ENCODE data around the gene KIAA0513. TPM values are rescaled to one million over a fixed set of nuclear protein-coding genes. Genes with fewer than 3 reads are reported as not detected.

Gene KIAA0513
- total RNA-seq, 1 experiment from 2014 or later = 8.7 TPM

DNA sequence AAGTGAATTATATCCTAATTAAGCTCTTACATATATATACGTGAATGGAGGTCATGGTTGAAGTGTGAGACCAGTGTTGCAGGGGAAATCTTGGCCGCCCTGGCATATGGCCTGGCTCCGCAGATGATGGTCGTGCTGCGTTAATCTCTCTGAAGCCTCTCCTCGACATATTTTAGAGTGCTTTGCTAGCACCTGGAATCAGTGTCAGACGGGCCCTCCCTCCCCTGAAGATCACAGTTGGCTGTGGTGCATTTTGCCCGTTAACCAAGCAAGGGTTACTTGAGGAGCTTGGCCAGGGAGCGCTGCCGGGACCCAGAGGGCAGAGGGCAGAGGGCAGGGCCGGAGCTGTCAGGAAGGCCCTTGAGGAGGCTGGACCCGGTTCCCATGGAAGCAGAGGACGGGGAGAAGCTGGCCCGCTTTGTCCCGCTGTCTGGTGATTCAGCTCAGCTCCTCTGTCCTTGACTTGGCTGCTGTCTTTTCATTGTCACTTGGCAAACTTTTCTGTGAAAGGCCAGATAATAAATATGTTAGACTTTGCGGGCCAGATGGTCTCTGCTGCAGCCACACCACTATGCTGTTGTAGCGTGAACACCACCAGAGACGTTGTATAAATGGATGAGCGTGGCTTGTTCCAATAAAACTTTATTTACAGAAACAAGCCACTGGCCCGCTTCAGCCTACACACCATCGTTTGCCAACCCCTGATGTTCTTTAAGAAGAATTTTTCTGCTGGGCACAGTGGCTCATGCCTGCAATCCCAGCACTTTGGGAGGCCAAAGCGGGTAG lies 52.4 kb downstream of the KIAA0513 start:
- ATAC-seq (no peak), DNase-seq (ENCODE audit: low read depth, low spot score) (no peak)
- H3K36me3 ChIP-seq (ENCODE audit: control insufficient read depth, insufficient read depth, low read length) = no peaks in the 10 kb centered on the region
- intact Hi-C loops (cut with micrococcal nuclease; ENCODE audit: unreplicated experiment) (no loop called here), in situ Hi-C loops (cut with HindIII; ENCODE audit: low pct_unique_long_range_greater_than_20kb, low sequenced_read_pairs) (no loop called here)
- H3K4me3 ChIP-seq (ENCODE audit: low read depth in 2 of 2, low read length in 2 of 2) = no peak overlapping the region
- H3K4me1 ChIP-seq (ENCODE audit: control insufficient read depth, insufficient read depth, low read length) = no peaks in the 10 kb centered on the region
- ChIA-PET POLR2A (no interaction called here), CTCF (no interaction called here)
- no peaks in the 10 kb centered on the region for H3K9me3 ChIP-seq (ENCODE audit: control insufficient read depth, insufficient read depth, low read depth, low read length)
- no peaks in the 10 kb centered on the region for H3K27me3 ChIP-seq (ENCODE audit: control insufficient read depth, insufficient read depth, low read length)
- no peak overlapping the region for H3K27ac ChIP-seq (ENCODE audit: low read length)
- TF ChIP-seq POLR2AphosphoS5 (IDR thresholded peaks at IDR 0.05; ENCODE audit: low read depth, low read length) = no peak
- TF ChIP-seq, protein P1, sequence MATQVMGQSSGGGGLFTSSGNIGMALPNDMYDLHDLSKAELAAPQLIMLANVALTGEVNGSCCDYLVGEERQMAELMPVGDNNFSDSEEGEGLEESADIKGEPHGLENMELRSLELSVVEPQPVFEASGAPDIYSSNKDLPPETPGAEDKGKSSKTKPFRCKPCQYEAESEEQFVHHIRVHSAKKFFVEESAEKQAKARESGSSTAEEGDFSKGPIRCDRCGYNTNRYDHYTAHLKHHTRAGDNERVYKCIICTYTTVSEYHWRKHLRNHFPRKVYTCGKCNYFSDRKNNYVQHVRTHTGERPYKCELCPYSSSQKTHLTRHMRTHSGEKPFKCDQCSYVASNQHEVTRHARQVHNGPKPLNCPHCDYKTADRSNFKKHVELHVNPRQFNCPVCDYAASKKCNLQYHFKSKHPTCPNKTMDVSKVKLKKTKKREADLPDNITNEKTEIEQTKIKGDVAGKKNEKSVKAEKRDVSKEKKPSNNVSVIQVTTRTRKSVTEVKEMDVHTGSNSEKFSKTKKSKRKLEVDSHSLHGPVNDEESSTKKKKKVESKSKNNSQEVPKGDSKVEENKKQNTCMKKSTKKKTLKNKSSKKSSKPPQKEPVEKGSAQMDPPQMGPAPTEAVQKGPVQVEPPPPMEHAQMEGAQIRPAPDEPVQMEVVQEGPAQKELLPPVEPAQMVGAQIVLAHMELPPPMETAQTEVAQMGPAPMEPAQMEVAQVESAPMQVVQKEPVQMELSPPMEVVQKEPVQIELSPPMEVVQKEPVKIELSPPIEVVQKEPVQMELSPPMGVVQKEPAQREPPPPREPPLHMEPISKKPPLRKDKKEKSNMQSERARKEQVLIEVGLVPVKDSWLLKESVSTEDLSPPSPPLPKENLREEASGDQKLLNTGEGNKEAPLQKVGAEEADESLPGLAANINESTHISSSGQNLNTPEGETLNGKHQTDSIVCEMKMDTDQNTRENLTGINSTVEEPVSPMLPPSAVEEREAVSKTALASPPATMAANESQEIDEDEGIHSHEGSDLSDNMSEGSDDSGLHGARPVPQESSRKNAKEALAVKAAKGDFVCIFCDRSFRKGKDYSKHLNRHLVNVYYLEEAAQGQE (IDR thresholded peaks at IDR 0.05; ENCODE audit: insufficient read depth in 1 of 2, low read depth in 2 of 2, low read length in 1 of 2) = no peak
- TF ChIP-seq SIN3A (IDR thresholded peaks at IDR 0.05; ENCODE audit: borderline replicate concordance, insufficient read depth, low read depth, low read length) = no peak
- no peak for TF ChIP-seq TCF7L2 (IDR thresholded peaks at IDR 0.05; ENCODE audit: low read depth, low read length)
- TF ChIP-seq, protein P2, sequence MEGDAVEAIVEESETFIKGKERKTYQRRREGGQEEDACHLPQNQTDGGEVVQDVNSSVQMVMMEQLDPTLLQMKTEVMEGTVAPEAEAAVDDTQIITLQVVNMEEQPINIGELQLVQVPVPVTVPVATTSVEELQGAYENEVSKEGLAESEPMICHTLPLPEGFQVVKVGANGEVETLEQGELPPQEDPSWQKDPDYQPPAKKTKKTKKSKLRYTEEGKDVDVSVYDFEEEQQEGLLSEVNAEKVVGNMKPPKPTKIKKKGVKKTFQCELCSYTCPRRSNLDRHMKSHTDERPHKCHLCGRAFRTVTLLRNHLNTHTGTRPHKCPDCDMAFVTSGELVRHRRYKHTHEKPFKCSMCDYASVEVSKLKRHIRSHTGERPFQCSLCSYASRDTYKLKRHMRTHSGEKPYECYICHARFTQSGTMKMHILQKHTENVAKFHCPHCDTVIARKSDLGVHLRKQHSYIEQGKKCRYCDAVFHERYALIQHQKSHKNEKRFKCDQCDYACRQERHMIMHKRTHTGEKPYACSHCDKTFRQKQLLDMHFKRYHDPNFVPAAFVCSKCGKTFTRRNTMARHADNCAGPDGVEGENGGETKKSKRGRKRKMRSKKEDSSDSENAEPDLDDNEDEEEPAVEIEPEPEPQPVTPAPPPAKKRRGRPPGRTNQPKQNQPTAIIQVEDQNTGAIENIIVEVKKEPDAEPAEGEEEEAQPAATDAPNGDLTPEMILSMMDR (IDR thresholded peaks at IDR 0.05) = no peak
- BruUV-seq (replicated peaks) = no TSS peak

DNA sequence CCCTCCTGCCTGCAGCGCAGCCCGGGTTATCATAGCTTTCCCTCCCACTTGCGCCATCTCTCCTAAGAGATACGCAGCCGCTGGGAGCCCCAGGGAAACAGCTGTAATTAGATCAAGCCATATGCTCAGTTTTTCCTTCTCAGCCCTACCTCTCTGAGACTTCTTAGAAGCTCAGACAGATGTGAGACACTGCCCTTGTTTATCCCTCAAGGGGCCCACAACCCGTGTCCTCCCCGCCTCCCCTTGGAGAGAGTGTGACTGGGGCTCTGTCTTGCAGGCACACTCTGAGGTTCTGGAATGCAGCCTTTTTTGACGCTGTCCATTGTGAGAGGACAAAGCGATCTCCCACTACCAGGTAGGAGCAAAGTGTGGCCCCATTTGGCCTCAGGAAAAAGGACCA lies 53.4 kb downstream of the KIAA0513 start:
- H3K27me3 ChIP-seq (ENCODE audit: control insufficient read depth, insufficient read depth, low read length) = no peaks in the 10 kb centered on the region
- H3K4me3 ChIP-seq (ENCODE audit: low read depth in 2 of 2, low read length in 2 of 2) = no peak overlapping the region
- H3K27ac ChIP-seq (ENCODE audit: low read length) = no peak overlapping the region
- H3K4me1 ChIP-seq (ENCODE audit: control insufficient read depth, insufficient read depth, low read length) = no peaks in the 10 kb centered on the region
- no peaks in the 10 kb centered on the region for H3K36me3 ChIP-seq (ENCODE audit: control insufficient read depth, insufficient read depth, low read length)
- H3K9me3 ChIP-seq (ENCODE audit: control insufficient read depth, insufficient read depth, low read depth, low read length) = no peaks in the 10 kb centered on the region
- no peak for ATAC-seq
- TF ChIP-seq SIN3A (IDR thresholded peaks at IDR 0.05; ENCODE audit: borderline replicate concordance, insufficient read depth, low read depth, low read length) (no peak), TCF7L2 (IDR thresholded peaks at IDR 0.05; ENCODE audit: low read depth, low read length) (no peak)
- TF ChIP-seq, protein P1 (IDR thresholded peaks at IDR 0.05; ENCODE audit: insufficient read depth in 1 of 2, low read depth in 2 of 2, low read length in 1 of 2) = no peak
- in situ Hi-C loops (cut with HindIII; ENCODE audit: low pct_unique_long_range_greater_than_20kb, low sequenced_read_pairs) = no loop called here
- DNase-seq (ENCODE audit: low read depth, low spot score) = no peak
- ChIA-PET CTCF (no interaction called here), POLR2A (no interaction called here)
- intact Hi-C loops (cut with micrococcal nuclease; ENCODE audit: unreplicated experiment) = no loop called here
- no TSS peak for BruUV-seq (replicated peaks)
